Measurements from ENCODE around the gene TNRC6B. TPM values are rescaled to one million over a fixed set of nuclear protein-coding genes. Genes with fewer than 3 reads are reported as not detected.

TNRC6B gene
- total RNA-seq, 1 donor = 26.4 TPM

DNA sequence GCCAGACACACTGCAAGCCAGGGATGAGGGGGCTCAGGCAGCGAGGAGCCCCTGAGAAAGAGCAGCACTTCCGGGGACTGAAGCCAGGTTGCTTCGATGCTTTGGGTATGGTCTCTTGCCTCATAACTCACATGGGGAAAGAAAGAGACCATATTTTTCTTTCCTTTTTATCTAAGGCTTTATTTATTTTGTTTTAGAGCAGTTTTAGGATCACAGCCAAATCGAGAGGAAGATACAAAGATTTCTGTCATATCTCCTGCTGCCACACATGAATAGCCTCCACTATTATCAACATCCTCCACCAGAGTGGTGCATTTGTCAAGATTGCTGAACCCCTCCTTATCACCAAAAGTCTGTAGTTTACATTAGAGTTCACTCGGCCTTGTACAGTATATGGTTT lies 144.3 kb downstream of the TNRC6B start:
- H3K27me3 ChIP-seq (ENCODE audit: insufficient read depth, low read length) = no peaks in the 10 kb centered on the region
- no peak overlapping the region for H2AFZ ChIP-seq (ENCODE audit: low read length)
- no peak overlapping the region for H3K27ac ChIP-seq (ENCODE audit: low read depth, low read length)
- no peak overlapping the region for H3K4me3 ChIP-seq (ENCODE audit: insufficient read depth, low read length)
- TF ChIP-seq, protein P1, sequence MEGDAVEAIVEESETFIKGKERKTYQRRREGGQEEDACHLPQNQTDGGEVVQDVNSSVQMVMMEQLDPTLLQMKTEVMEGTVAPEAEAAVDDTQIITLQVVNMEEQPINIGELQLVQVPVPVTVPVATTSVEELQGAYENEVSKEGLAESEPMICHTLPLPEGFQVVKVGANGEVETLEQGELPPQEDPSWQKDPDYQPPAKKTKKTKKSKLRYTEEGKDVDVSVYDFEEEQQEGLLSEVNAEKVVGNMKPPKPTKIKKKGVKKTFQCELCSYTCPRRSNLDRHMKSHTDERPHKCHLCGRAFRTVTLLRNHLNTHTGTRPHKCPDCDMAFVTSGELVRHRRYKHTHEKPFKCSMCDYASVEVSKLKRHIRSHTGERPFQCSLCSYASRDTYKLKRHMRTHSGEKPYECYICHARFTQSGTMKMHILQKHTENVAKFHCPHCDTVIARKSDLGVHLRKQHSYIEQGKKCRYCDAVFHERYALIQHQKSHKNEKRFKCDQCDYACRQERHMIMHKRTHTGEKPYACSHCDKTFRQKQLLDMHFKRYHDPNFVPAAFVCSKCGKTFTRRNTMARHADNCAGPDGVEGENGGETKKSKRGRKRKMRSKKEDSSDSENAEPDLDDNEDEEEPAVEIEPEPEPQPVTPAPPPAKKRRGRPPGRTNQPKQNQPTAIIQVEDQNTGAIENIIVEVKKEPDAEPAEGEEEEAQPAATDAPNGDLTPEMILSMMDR (IDR thresholded peaks at IDR 0.05; ENCODE audit: extremely low read depth, low read depth, low read length) = no peak
- peaks cover 39% of the 10 kb centered on the region for H3K36me3 ChIP-seq (ENCODE audit: insufficient read depth, low read length)
- H3K79me2 ChIP-seq (ENCODE audit: insufficient read depth, low read length) = no peaks in the 10 kb centered on the region
- no peaks in the 10 kb centered on the region for H3K9me3 ChIP-seq (ENCODE audit: low read depth, low read length)
- H4K20me1 ChIP-seq (ENCODE audit: insufficient read depth, low read length) = no peaks in the 10 kb centered on the region
- no peak overlapping the region for H3K4me2 ChIP-seq (ENCODE audit: insufficient read depth, low read length)
- DNase-seq (ENCODE audit: insufficient read length, low spot score, missing footprints) = no peak
- H3K4me1 ChIP-seq (ENCODE audit: insufficient read depth, low read length) = no peaks in the 10 kb centered on the region

- Histone ChIP-seq H2AFZ (ENCODE audit: low read length) (no peak overlapping the region), H3K79me2 (ENCODE audit: insufficient read depth, low read length) (no peaks in the 10 kb centered on the region), H3K9me3 (ENCODE audit: low read depth, low read length) (no peaks in the 10 kb centered on the region), H3K4me1 (ENCODE audit: insufficient read depth, low read length) (peaks cover 4% of the 10 kb centered on the region), H3K36me3 (ENCODE audit: insufficient read depth, low read length) (peaks cover 32% of the 10 kb centered on the region), H3K4me2 (ENCODE audit: insufficient read depth, low read length) (no peak overlapping the region), H4K20me1 (ENCODE audit: insufficient read depth, low read length) (no peaks in the 10 kb centered on the region), H3K4me3 (ENCODE audit: insufficient read depth, low read length) (no peak overlapping the region), H3K27ac (ENCODE audit: low read depth, low read length) (no peak overlapping the region), H3K27me3 (ENCODE audit: insufficient read depth, low read length) (no peaks in the 10 kb centered on the region)
- DNase-seq (ENCODE audit: insufficient read length, low spot score, missing footprints) = no peak
- TF ChIP-seq, protein P1 (IDR thresholded peaks at IDR 0.05; ENCODE audit: extremely low read depth, low read depth, low read length) = no peak
Measured at GRCh38 chr22:40322818-40323447, 145.2 kb downstream of the TNRC6B start.

DNA sequence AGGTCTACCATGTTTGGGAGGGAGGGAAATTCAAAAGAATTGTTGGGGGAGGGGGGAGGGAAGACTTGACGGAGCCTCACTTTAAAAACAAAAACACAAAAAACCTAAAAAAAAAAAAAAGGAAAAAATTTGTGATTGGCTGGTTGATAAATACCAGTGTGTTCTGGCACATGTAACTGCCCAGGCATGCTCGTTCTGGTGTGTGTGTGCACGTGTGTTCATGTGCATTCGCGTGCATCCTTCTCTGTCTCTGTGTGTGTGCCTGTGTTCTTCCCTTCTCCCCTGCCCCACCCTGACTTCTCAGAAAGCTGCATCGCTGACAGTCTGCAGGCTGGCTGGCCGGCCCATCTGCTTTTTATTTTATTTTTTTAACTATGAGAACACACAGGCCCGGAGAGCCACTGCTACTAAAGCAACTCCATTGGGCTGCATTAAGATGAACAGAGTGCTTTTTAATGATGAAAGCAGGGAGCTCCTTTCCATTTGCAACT lies 146.0 kb downstream of the TNRC6B start:
- Histone ChIP-seq H3K27me3 (ENCODE audit: insufficient read depth, low read length) (no peaks in the 10 kb centered on the region), H3K36me3 (ENCODE audit: insufficient read depth, low read length) (peaks cover 30% of the 10 kb centered on the region), H3K4me2 (ENCODE audit: insufficient read depth, low read length) (no peak overlapping the region), H4K20me1 (ENCODE audit: insufficient read depth, low read length) (no peaks in the 10 kb centered on the region), H3K79me2 (ENCODE audit: insufficient read depth, low read length) (no peaks in the 10 kb centered on the region), H2AFZ (ENCODE audit: low read length) (no peak overlapping the region), H3K4me3 (ENCODE audit: insufficient read depth, low read length) (no peak overlapping the region), H3K27ac (ENCODE audit: low read depth, low read length) (no peak overlapping the region), H3K4me1 (ENCODE audit: insufficient read depth, low read length) (peaks cover 4% of the 10 kb centered on the region), H3K9me3 (ENCODE audit: low read depth, low read length) (no peaks in the 10 kb centered on the region)
- TF ChIP-seq, protein P1 (IDR thresholded peaks at IDR 0.05; ENCODE audit: extremely low read depth, low read depth, low read length) = no peak
- peak; percentile 83 for DNase-seq (ENCODE audit: insufficient read length, low spot score, missing footprints)

- TF ChIP-seq, protein P1 (IDR thresholded peaks at IDR 0.05; ENCODE audit: extremely low read depth, low read depth, low read length) = no peak
- Histone ChIP-seq H3K4me2 (ENCODE audit: insufficient read depth, low read length) (no peak overlapping the region), H3K4me3 (ENCODE audit: insufficient read depth, low read length) (no peak overlapping the region), H2AFZ (ENCODE audit: low read length) (no peak overlapping the region), H3K9me3 (ENCODE audit: low read depth, low read length) (no peaks in the 10 kb centered on the region), H4K20me1 (ENCODE audit: insufficient read depth, low read length) (no peaks in the 10 kb centered on the region), H3K27ac (ENCODE audit: low read depth, low read length) (no peak overlapping the region), H3K79me2 (ENCODE audit: insufficient read depth, low read length) (no peaks in the 10 kb centered on the region), H3K4me1 (ENCODE audit: insufficient read depth, low read length) (peaks cover 4% of the 10 kb centered on the region), H3K36me3 (ENCODE audit: insufficient read depth, low read length) (peaks cover 30% of the 10 kb centered on the region), H3K27me3 (ENCODE audit: insufficient read depth, low read length) (no peaks in the 10 kb centered on the region)
- no peak for DNase-seq (ENCODE audit: insufficient read length, low spot score, missing footprints)
Measured at GRCh38 chr22:40324468-40325305, 147.0 kb downstream of the TNRC6B start.
